Globus pallidus (tissue), 1 donor: ENCODE results near the gene ESF1.
"Not testable (repeated sequence)": the region's sequence is repeated elsewhere in the genome, so short reads cannot be mapped to it uniquely, and the experiment has no call there.

ENCODE experiments used
- DNase-seq: peaks from one replicate; pipeline ENCODE4 v3.0.0-alpha.2; 2015; ENCODE audit warnings: low spot score

Gene ESF1

GRCh38 chr20:13739731-13740649 is 44.7 kb downstream of the ESF1 start:
- no peak for DNase-seq

- not testable (repeated sequence) for DNase-seq
Measured at GRCh38 chr20:13738187-13738586, 46.5 kb downstream of the ESF1 start.

GRCh38 chr20:13736436-13737191 is 48.1 kb downstream of the ESF1 start:
- no peak for DNase-seq

GRCh38 chr20:13735826-13736225 is 48.9 kb downstream of the ESF1 start:
- DNase-seq: no peak

GRCh38 chr20:13723011-13723410 is 61.7 kb downstream of the ESF1 start:
- no peak for DNase-seq

- no peak for DNase-seq
Measured at GRCh38 chr20:13718171-13718570, 66.5 kb downstream of the ESF1 start.

- DNase-seq: no peak
Measured at GRCh38 chr20:13717631-13718044, 67.1 kb downstream of the ESF1 start.

- DNase-seq: no peak
Measured at GRCh38 chr20:13715171-13715570, 69.5 kb downstream of the ESF1 start.

- no peak for DNase-seq
Measured at GRCh38 chr20:13708234-13708633, 76.5 kb downstream of the ESF1 start.

GRCh38 chr20:13703265-13703664 is 81.5 kb downstream of the ESF1 start:
- DNase-seq: no peak

GRCh38 chr20:13701486-13701885 is 83.2 kb downstream of the ESF1 start:
- no peak for DNase-seq

- DNase-seq: no peak
Measured at GRCh38 chr20:13700761-13701160, 84.0 kb downstream of the ESF1 start.

GRCh38 chr20:13694420-13695150 is 90.1 kb downstream of the ESF1 start:
- DNase-seq: no peak

GRCh38 chr20:13692802-13693736 is 91.7 kb downstream of the ESF1 start:
- DNase-seq: no peak

GRCh38 chr20:13690943-13691342 is 93.8 kb downstream of the ESF1 start:
- no peak for DNase-seq

- no peak for DNase-seq
Measured at GRCh38 chr20:13687815-13688214, 96.9 kb downstream of the ESF1 start.

- DNase-seq: no peak
Measured at GRCh38 chr20:13685623-13686022, 99.1 kb downstream of the ESF1 start.

GRCh38 chr20:13684566-13685222 is 100.0 kb downstream of the ESF1 start:
- DNase-seq: no peak

GRCh38 chr20:13683833-13684232 is 100.9 kb downstream of the ESF1 start:
- no peak for DNase-seq

GRCh38 chr20:13681248-13682125 is 103.2 kb downstream of the ESF1 start:
- no peak for DNase-seq
